HepG2 (cell line): ENCODE data around the gene JTB. TPM values are rescaled to one million over a fixed set of nuclear protein-coding genes. Genes with fewer than 3 reads are reported as not detected.
A peak's percentile ranks its signal among the peaks of the same experiment; 100 is the strongest.

Experiments used
- ARNT2 ChIP-seq: sonication (generic); formaldehyde crosslinking; IDR thresholded peaks from 2 replicates; pipeline ENCODE4 v1.8.0; 2022; ENCODE audit warnings: mild to moderate bottlenecking, low read depth, missing genetic modification reagents, moderate library complexity
- FOXO1 ChIP-seq: sonication (generic); formaldehyde crosslinking; IDR thresholded peaks from 2 replicates; pipeline ENCODE4 v1.4.0; 2020; ENCODE audit warnings: missing genetic modification reagents
- HNRNPUL1 ChIP-seq: fragments of 200-400 bp; formaldehyde crosslinking; IDR thresholded peaks from 2 replicates; pipeline ENCODE4 v1.6.1; 2017; ENCODE audit warnings: low read depth, mild to moderate bottlenecking, low read length, moderate library complexity
- IRX3 ChIP-seq: sonication (generic); formaldehyde crosslinking; IDR thresholded peaks from 2 replicates; pipeline ENCODE4 v1.8.1; 2023; ENCODE audit warnings: mild to moderate bottlenecking, low read depth, missing genetic modification reagents, borderline replicate concordance
- PLRG1 ChIP-seq: fragments of 450-650 bp; conservative IDR thresholded peaks from 2 replicates; pipeline ENCODE4 v1.6.1; 2016
- POGZ ChIP-seq: sonication (generic); formaldehyde crosslinking; IDR thresholded peaks from 2 replicates; pipeline ENCODE4 v1.4.0; 2020; ENCODE audit warnings: mild to moderate bottlenecking, missing genetic modification reagents
- RBFOX2 ChIP-seq: fragments of 200-400 bp; formaldehyde crosslinking; IDR thresholded peaks from 2 replicates; pipeline ENCODE4 v1.6.1; 2017; ENCODE audit warnings: low read depth, mild to moderate bottlenecking, low read length
- SNRNP70 ChIP-seq: fragments of 200-400 bp; formaldehyde crosslinking; IDR thresholded peaks from 2 replicates; pipeline ENCODE4 v1.6.1; 2017; ENCODE audit warnings: mild to moderate bottlenecking, low read depth, low read length, moderate library complexity
- SOX5 ChIP-seq: IDR thresholded peaks from 2 replicates; pipeline ENCODE4 v1.6.1; 2016; ENCODE audit warnings: borderline replicate concordance
- WIZ ChIP-seq: sonication (generic); formaldehyde crosslinking; IDR thresholded peaks from 2 replicates; pipeline ENCODE4 v1.5.1; 2020; ENCODE audit warnings: mild to moderate bottlenecking, missing genetic modification reagents
- ZBTB4 ChIP-seq: sonication (generic); formaldehyde crosslinking; IDR thresholded peaks from 2 replicates; pipeline ENCODE4 v1.4.0; 2020; ENCODE audit warnings: missing genetic modification reagents, mild to moderate bottlenecking, borderline replicate concordance
- ZNF138 ChIP-seq: sonication (generic); formaldehyde crosslinking; IDR thresholded peaks from 2 replicates; pipeline ENCODE4 v1.5.0; 2020; ENCODE audit warnings: mild to moderate bottlenecking, low read depth, missing genetic modification reagents
- ZNF230 ChIP-seq: sonication (generic); formaldehyde crosslinking; IDR thresholded peaks from 2 replicates; pipeline ENCODE4 v1.4.0; 2020; ENCODE audit warnings: mild to moderate bottlenecking, missing genetic modification reagents
- ZNF383 ChIP-seq: sonication (generic); formaldehyde crosslinking; IDR thresholded peaks from 2 replicates; pipeline ENCODE4 v1.4.0; 2020; ENCODE audit warnings: missing genetic modification reagents, mild to moderate bottlenecking, borderline replicate concordance
- ZNF431 ChIP-seq: sonication (generic); formaldehyde crosslinking; IDR thresholded peaks from 2 replicates; pipeline ENCODE4 v1.9.0; 2022; ENCODE audit warnings: missing genetic modification reagents, low read depth, mild to moderate bottlenecking, borderline replicate concordance
- ZNF709 ChIP-seq: sonication (generic); formaldehyde crosslinking; IDR thresholded peaks from 2 replicates; pipeline ENCODE4 v1.5.0; 2020; ENCODE audit warnings: mild to moderate bottlenecking, missing genetic modification reagents
- ZNF720 ChIP-seq: sonication (generic); formaldehyde crosslinking; IDR thresholded peaks from 2 replicates; pipeline ENCODE4 v1.4.0; 2020; ENCODE audit warnings: missing genetic modification reagents
- polyA plus RNA-seq, 8 experiments: library from polyadenylated mRNA; depleted of rRNA in 3 of 8; stranded (reverse) in 7 of 8; unstranded in 1 of 8; fragments of >200 nt; fragmentation: Illumina TruSeq in 4 of 8; extraction: Trizol in 4 of 8; gene quantifications; 2 replicates each; pipeline versions ENCODE4 v1.2.1 to v1.2.3, GENCODE V29; 2011 to 2016; ENCODE audit warnings: low read depth in 4 of 8, missing spikeins in 1 of 8, mixed read lengths in 1 of 8; ENCODE audit not compliant: insufficient read depth in 1 of 8
- total RNA-seq, 5 experiments: library from RNA; depleted of rRNA; stranded (reverse); fragments of >200 nt; fragmentation: Illumina TruSeq; extraction: Trizol; gene quantifications; 2 replicates each; pipeline ENCODE4 v1.2.3, GENCODE V29; 2016; ENCODE audit warnings: low read depth in 1 of 5
- TF ChIP-seq, protein P1 (sequence below): sonication (generic); formaldehyde crosslinking; IDR thresholded peaks from 2 replicates; pipeline ENCODE4 v1.8.0; 2022; ENCODE audit warnings: missing genetic modification reagents, low read depth, mild to moderate bottlenecking, borderline replicate concordance
- TF ChIP-seq, protein P2 (sequence below): IDR thresholded peaks from 2 replicates; pipeline ENCODE4 v1.6.1; 2016; ENCODE audit warnings: low read depth, control low read depth
- TF ChIP-seq, protein P3 (sequence below): sonication (generic); formaldehyde crosslinking; IDR thresholded peaks from 2 replicates; pipeline ENCODE4 v1.8.1; 2023; ENCODE audit warnings: mild to moderate bottlenecking, missing genetic modification reagents

JTB gene
- total and polyA plus RNA-seq, 2 of the 13 experiments (the other 11 are each of a cell fraction or from before 2014, with no cell fraction given): 96.7 to 99.2 TPM

DNA sequence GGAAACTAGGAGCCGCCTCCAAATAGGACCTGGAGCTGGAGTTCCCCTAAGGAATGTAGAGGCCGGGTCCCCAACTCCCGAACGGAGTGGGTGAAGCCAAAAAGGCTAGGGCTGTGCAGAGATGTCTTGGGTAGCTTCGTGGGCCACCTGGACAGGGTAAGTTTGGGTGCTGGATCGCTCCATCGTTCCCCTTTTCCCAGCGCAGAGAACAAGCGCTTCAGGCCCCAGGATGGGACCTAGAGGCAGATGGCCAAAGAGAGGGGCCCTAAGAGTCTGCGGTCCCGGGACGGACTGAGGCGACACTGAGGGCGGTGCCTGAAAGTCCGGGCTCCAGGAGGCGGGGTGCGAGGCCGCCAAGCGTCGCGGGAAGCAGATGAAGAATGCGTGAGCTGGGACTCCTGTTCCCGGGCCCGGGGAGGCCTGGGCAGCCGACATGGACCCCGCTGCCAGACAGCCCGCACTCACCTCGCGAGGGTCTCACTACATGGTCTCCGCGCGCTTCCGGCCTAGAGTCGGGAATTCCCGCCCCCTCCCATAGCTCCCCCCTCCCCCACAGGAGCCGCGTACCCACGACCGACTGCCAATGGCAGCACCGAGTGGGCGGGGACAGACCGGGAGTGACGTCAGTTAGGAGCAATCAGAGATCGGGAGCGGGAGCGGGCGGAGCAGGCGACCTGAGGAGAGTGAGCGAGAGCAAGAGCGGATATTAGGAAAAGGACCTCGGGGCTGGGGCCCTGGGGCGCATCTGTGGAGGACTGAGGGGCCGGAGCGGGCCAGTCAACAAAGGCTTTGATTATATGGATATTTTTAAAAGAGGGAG is 14.2 kb downstream of the JTB start, which contains the start of gene SLC39A1 (continued):
- TF ChIP-seq ZBTB4 (CRISPR knock-in tag): no peak
- peak; percentile 86 for TF ChIP-seq RBFOX2
- TF ChIP-seq IRX3 (CRISPR knock-in tag): no peak
- TF ChIP-seq HNRNPUL1: no peak
- TF ChIP-seq ARNT2 (CRISPR knock-in tag): no peak
- no peak for TF ChIP-seq SNRNP70
- no peak for TF ChIP-seq ZNF709 (CRISPR knock-in tag)
- 0 out of 2 replicates have a peak, but pooled peaks have one; percentile 57 for TF ChIP-seq ZNF138
- no peak for TF ChIP-seq ZNF230 (CRISPR knock-in tag)
- no peak for TF ChIP-seq ZNF720 (CRISPR knock-in tag)
- no peak for TF ChIP-seq ZNF431
- no peak; the same call in 1 of the 2 replicates for TF ChIP-seq SOX5
- peak; percentile 21; the same call in 1 of the 2 replicates for TF ChIP-seq FOXO1 (CRISPR knock-in tag)
- TF ChIP-seq PLRG1: no peak
- TF ChIP-seq, protein P1, sequence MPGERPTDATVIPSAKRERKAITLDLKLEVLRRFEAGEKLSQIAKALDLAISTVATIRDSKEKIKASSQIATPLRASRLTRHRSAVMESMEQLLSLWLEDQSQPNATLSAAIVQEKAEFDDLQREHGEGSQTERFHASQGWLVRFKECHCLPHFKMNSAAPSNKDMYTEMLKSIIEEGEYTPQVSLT (CRISPR knock-in tag): no peak
- TF ChIP-seq ZNF383: no peak
- TF ChIP-seq WIZ: no peak
- TF ChIP-seq, protein P2, sequence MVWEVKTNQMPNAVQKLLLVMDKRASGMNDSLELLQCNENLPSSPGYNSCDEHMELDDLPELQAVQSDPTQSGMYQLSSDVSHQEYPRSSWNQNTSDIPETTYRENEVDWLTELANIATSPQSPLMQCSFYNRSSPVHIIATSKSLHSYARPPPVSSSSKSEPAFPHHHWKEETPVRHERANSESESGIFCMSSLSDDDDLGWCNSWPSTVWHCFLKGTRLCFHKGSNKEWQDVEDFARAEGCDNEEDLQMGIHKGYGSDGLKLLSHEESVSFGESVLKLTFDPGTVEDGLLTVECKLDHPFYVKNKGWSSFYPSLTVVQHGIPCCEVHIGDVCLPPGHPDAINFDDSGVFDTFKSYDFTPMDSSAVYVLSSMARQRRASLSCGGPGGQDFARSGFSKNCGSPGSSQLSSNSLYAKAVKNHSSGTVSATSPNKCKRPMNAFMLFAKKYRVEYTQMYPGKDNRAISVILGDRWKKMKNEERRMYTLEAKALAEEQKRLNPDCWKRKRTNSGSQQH: no peak
- TF ChIP-seq, protein P3, sequence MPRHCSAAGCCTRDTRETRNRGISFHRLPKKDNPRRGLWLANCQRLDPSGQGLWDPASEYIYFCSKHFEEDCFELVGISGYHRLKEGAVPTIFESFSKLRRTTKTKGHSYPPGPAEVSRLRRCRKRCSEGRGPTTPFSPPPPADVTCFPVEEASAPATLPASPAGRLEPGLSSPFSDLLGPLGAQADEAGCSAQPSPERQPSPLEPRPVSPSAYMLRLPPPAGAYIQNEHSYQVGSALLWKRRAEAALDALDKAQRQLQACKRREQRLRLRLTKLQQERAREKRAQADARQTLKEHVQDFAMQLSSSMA: no peak
- no peak for TF ChIP-seq POGZ (CRISPR knock-in tag)
